COLO829 (cell line): ENCODE data around the gene QSER1.
"Not testable (repeated sequence)": the region's sequence is repeated elsewhere in the genome, so short reads cannot be mapped to it uniquely, and the experiment has no call there.

Source experiments
- DNase-seq: peaks from one replicate; pipeline ENCODE4 v3.0.0; 2012; ENCODE audit warnings: low spot score

The QSER1 gene

DNA sequence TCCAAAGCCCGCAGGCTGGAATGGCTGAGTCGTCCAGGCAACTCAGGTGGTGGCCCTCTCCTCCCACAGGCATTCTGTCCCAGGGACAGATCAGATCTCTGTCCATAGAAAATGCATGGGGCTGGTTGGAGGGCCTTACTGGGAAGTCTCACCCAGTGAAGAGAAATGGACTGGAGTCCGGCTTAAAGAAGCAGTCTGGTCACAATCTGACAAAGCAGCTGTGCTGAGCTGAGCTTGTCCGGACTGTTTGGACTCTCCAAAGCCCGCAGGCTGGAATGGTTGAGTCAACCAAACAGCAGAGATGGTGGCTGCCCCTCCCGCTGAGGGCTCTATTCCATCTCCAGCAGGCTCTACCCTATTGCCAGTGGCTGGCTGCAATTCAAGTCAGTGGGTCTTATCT lies 108.7 kb downstream of the QSER1 start:
- no peak for DNase-seq

DNA sequence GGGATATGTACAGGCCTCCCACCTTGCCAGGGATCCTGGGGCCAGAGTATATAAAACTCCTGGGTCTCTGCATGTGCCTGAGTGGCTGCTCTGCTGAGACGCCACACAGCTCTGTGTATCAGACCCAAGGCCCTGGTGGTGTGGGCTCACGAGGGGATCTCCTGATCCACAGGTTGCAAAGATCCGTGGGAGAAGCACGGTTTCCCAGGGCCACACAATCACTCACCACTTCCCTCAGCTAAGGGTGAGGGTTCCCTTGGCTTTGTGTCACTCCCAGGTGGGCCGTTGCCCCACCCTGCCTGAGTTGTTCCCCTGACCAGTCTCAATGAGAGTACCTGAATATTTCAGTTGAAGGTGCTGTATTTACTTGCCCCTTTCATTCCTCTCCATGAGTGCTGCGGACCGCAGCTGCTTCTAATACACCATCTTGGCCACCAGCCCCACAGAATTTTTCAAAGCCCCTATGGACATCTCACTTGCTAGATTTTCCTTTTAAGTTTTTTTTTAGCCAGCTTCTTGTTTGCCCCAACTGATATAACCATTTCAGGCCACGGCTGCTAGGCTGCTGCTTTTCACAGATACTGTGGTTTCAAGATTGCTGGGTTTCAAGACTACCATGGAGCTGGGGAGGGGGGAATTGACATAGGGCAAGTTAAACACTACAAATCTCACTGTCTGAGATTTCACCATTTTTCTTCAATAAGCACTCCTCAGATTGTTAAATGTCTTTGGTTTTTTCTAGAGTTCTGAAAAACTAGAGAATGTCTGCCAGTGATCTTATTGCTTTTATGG lies 109.3 kb downstream of the QSER1 start:
- no peak for DNase-seq

DNA sequence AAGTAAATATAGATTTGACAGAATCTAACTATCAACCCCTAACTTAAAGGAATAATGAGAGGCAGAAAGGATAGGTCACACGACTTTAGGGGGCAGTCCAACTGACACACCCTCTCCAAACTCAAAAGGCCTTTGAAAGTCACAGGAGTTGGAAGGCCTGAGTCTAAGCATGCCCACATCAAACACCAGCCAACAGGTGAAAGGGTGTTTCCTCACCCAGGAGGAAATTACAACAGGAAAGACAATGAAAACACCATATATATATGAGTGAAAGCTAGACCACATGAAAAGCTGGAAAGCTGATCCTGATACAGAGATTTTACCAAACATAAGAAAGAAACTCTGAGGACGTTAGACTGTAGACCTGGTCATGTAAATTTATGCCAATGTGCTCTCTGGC lies 112.6 kb downstream of the QSER1 start:
- DNase-seq = no peak

DNA sequence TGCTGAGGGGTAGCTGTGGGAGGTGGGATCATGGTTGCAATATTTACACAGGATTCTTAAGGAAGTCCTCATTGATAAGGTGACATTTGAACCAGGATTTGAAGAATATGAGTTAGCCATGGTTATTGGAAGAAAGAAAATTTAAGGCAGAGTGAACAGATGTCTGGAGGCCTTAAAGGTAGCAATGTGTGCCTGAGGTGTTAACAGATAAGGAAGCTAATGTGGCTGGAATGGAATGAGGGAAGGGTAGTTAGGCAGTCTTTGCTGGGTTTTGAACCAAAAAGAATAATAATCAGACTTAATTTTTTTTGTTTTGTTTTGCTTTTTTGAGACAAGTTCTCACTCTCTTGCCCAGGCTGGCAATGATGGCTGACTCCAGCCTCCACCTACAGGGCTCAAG lies 113.4 kb downstream of the QSER1 start:
- DNase-seq = no peak

DNA sequence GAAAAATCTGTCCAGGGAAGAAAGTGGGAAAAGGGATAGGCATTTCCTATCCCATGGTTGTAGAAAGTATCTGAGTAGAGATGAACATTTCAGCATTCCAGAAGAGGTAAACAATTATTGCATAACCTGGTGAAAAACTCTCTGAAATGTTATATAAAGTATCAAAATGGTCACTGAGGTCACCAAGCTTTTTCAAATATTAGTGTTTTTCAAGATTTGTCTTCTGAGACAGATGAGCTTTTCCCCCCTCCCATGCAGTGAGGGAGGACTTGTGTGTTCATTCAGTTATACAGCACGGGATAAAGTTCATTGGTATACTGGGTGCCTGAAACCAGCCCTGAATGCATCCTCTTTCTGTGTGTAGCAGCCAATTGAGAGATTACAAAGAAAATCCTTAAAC lies 121.1 kb downstream of the QSER1 start:
- no peak for DNase-seq

DNA sequence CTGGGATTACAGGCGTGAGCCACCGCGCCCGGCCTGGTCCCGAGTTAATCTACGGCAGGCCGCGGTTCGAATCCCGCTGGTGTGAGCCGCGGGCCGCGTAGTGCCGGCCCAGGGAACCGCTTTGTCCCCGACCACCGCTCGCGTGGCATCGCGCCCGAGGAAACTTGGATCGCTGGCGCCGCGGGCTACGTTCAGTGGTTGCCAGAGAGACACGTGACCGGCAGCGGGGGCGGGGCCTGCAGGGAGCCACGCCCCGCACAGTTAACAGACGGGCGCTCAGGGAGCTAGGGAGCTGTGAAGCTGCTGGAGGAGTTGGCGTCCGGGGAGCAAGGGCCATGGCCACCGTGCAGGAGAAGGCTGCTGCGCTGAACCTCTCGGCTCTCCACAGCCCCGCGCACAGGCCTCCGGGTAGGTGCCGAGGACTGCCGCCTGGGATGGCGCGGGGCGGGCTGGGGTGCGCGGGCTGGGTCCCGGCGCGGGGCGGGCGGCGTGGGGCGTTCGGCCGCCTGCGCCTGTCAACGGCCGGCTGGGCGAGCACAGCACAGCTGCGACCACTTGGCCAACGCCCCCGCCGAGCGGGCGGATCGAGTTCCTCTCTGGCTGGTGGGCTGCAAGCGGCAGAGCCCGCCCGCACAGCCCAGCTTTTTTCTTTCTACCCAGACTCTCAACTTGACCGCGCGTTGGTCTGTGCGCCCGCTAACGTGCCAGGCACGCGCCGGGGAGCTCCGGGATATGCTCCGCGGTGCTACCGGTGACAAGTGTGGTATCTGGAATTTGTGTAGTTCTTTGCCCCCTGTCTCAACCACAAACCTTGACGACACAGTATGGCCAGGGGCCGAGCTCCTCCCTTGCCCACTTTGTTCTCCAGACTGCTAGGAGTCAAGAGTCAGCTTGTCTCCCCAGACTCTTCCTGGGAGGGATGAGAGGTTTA lies 123.3 kb downstream of the QSER1 start, which contains the start of gene DEPDC7:
TSS of gene DEPDC7 (plus strand) at position 258 of the 931 bp plus-strand sequence. CDS start at position 336, 78 bp downstream.
- DNase-seq = peak; percentile 69

DNA sequence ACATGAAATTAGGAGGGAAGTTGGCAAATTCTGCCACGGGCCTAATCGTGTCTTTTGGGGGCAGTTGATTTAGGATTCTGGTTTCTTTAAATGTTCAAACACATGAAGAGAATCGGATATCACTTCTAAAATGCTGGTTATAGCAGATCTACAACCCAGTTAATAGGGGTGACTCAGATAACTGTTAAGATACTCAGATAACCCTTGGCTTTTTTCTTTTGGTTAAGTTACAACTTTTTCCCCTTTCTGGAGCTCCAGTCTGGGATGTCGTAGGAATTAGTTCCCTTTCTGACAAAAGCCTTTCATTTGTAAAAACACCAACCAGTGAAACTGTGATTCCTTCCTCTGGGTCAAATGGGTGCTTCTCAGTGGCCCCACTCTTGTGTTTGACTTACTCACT lies 124.0 kb downstream of the QSER1 start:
- DNase-seq = no peak

DNA sequence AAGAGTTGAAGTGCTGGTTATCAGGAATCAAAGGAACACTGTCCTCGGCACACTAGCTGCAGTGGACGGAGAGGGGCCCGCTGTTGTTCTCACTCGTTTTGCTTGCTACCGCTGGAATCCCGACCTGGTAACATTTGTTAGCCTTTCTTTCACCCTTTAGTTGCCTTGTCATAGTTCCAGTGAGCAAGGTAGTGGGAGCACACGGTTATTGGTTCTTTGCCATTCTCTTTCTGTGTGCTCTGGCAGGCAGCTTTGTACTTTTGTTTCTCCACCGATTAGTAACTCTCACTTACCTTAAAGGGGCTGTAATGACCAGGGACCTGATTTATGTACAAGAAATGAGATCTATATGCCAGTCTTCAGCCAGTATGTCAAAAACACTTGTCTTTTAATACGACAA lies 124.9 kb downstream of the QSER1 start:
- no peak for DNase-seq

DNA sequence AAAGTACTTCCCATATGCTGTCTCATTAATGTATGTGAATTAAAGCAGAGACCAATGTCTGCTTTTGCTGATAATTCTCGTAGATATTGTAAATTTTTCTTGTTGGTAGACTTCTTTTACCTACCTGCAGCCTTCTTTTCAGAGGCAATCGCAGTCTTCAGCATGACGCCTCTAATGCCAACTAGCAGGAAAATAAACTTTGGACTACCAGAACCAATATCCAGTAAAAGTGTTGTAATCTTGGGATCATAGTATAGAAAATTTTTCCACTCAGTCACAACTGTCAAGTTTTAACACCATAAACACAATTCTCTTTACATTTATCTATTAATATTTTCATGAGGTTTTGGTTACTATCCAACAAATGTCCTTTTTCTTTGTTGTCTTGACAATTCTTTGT lies 125.4 kb downstream of the QSER1 start:
- DNase-seq = no peak

DNA sequence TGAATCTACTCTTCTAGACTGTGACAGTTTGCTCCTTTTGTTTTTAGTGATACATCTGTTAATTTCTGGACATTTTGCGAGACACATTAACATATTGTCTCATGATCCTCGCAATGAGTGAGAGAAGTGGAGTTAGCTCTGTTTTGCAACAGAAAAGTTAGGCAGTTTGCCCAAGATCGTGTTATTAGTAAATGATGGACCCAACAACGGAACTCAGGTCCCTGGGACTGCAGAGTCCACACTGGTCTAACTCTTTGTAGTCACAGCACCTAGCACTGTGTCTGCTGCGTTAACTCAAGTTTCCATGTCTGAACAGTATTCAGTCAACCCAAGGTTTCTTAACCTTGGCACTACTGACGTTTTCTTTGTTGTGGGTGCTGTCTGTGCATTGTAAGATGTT lies 126.2 kb downstream of the QSER1 start:
- DNase-seq = no peak

DNA sequence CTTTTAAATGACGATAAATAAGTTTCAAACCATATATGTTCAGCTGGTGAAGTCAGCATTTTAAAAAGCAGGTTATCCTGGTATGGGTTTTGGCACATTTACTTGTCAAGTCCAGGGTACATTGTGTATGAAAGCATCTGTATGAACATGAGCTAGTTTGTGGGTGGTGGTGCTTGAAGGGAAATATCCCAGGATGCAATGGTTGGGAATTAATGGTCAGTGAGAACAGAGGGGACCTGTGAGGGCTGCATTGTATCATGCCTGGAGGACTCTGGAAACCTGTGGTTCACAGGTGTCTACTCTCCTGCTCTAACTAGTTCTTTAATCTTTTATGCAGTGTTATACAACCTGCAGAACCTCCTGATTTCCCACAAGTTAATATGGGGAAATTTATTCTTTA lies 128.9 kb downstream of the QSER1 start:
- DNase-seq = no peak

DNA sequence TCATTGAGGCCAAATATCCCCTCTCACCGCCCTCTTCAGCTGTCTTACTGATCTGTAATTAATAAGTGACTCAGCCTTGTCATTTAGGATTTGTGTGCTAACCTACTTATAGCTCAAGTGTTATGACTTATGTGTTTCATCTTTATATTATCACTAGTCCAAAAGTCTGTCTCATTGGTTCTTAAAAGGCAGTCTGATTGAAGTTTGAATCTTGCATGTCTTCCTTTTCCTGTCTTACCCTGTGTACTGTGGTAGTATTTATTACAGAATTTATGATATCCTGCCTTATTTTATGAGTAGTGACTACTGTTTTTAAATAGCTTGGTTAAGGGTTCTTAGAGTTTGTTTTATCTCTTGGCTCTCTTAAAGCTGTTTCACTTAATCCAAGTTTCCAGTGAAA lies 129.3 kb downstream of the QSER1 start:
- DNase-seq = no peak

DNA sequence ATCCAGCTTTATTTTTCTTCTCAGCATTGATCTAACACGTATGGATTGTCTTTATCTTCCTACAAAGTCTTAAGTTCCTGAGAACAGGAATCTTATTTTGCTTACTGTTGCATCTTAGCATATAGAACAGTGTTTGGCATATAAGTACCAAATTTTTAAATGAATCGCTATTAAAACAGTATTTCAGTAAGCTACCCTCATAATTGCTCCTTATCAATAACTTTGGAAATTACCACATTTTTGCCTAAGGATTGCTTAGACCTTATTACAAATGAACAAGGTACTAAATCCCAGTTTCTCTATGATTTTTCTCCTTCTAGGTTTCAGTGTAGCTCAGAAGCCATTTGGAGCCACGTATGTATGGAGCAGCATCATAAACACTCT lies 132.7 kb downstream of the QSER1 start:
- no peak for DNase-seq

DNA sequence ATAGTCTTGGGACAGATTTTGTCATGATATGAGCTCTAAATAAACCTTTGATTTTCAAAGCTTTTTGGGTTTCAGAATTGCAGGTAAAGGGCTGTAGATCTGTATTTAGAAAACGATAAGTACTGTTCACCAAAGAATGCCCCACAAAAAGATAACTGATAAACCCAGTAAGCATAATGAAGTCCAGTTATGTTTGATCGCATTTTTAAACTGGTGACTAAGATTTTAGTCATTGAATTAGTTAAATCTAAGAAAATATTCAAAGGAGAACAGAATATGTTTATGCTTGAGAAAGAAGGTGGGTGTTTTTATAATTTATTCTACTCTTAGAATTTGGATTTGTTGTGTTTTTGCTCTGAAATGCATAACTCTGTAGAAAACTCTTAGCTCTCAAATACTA lies 134.6 kb downstream of the QSER1 start:
- DNase-seq = no peak

DNA sequence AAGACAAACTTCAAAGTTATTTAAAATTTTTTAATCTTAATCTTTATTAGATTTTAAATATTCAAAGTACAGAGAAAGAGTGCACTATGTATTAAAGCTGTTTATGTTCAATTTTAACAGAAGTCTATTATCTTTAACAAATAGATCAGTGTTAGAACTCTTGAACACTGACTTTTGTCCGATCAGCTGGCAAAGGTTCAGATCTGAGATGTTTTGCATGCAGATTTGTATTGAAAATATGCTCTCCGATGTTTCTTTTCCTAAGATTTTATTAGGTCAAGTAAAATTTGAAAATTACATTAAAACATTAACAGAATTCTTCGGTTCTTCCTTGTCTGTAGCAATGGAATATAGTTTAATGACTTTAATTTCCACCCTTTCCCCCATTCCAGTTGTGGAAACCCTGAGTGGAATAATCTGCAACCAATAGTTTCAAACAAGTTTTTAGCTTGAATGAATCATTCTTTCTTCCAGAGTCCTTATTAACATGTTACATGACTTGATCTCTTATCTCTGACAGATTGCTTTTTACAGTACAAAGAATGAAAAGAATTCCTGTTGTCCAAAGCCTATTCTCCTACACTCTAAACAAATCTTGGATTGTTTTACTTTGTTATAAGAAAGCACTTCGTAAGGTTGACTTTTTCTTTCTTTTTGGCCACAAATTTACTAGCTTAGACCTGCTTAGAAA lies 135.4 kb downstream of the QSER1 start:
- peak; percentile 64 for DNase-seq

DNA sequence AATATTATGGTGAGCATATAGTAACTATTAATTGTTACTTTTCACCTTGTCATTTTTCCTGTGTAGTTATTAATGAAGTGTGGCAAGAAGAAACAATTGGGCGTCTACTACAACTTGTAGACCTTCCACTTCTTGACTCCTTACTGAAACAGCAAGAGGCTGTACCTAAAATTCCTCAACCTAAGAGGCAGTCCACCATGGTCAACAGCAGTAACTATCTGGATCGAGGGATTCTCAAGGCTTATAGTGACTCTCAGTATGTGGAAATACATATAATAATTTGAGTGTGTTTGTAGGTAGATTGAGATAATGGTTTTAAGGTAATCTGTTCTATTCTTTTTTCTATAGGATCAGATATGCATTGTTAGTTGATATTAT lies 135.9 kb downstream of the QSER1 start:
- DNase-seq = no peak

DNA sequence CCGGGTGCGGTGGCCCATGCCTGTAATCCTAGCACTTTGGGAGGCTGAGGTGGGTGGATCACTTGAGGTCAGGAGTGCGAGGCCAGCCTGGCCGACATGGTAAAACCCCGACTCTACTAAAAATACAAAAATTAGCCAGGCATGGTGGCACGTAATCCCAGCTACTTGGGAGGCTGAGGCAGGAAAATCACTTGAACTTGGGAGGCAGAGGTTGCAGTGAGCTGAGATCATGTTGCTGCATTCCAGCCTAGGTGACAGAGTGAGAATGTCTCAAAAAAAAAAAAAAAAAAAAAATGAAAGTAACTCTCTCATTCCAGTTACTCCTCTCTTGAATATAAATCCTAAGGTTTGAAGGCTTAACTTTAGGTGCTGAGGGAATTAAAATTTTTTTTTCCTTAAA lies 136.6 kb downstream of the QSER1 start:
- DNase-seq = not testable (repeated sequence)
